GM19397 (cell line): Measurements from ENCODE around the gene CCDC9B.

Experiments
- ATAC-seq: cut with Tn5 transposase; IDR thresholded peaks from one replicate; pipeline ENCODE4 v1.9.1; 2021; ENCODE audit warnings: mild to moderate bottlenecking, moderate library complexity; ENCODE audit not compliant: unreplicated experiment

The CCDC9B gene

GRCh38 chr15:40365624-40366456, 25.1 kb upstream of the CCDC9B start:
- no peak for ATAC-seq

DNA sequence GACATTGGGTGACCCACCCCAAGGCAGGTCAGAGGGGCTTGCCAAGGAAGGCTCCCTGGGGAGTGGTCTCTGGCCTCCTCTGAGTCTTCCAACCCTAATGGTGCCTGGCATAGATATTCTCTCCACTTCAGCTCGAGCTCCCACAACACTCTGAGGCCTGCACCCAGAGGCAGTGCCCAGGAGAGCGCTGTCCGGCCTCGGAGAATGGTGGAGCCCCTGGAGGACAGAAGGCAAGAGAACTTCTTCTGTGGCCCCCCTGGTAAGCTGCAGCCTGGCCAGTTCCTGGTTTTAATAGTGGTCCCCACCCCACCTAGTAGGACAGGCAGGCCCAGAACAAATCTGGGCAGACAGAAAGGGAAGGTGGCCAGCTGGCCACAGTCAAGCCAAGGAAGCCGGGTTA, 24.3 kb upstream of the CCDC9B start:
- no peak for ATAC-seq

DNA sequence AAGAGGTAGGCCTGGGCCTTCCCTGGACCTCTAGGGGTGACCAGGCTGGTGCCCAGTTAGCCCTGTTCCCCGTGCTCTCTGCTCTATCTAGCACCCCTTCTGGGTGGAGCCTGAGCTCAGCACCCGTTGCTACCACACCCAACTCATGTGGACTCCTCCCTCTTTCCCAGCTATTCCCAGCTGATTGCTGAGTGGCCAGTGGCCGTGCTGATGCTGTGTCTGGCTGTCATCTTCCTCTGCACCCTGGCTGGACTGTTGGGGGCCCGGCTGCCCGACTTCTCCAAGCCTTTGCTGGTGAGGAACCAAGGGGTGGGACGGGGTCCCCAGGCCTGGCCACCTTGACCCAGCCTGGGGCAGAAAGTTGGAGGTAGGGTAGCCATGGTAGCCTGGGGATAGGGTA, 23.5 kb upstream of the CCDC9B start:
- no peak for ATAC-seq

DNA sequence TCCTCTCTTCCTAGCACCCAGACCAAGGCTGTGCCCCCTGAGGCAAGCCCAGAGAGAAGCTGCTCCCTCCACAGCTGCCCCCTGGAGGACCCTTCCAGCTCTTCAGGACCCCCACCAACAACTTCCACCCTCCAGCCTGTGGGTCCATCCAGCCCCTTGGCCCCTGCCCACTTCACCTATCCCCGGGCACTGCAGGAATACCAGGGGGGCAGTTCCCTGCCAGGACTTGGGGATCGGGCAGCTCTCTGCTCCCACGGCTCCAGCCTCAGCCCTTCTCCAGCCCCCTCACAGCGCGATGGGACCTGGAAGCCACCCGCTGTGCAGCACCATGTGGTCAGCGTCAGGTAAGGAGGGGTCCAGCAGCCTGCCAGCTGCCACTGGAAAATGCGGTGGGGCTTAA, 22.9 kb upstream of the CCDC9B start:
- no peak for ATAC-seq

- ATAC-seq: no peak
These were observed 20.9 kb upstream of the CCDC9B start for GRCh38 chr15:40361640-40362039.

DNA sequence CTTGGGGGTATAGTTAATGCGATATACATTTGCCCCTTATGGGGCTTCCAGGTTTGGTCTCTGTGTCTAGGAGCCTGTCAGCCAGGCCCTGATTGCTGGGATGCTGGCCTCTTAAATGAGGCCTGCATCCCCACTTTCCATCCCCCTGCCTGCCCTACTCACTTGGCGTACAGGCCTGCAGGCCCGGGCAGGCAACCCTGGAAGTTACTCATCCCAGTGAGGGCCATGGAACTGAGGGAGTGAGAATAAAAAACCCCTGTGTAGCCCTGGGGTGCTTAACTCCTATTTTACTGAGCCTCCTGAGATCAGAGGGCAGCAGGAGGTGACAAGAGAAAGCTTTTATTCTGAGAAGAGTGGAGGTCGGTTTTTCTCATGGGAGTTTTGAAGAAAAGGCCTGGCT, 19.3 kb upstream of the CCDC9B start:
- no peak for ATAC-seq

DNA sequence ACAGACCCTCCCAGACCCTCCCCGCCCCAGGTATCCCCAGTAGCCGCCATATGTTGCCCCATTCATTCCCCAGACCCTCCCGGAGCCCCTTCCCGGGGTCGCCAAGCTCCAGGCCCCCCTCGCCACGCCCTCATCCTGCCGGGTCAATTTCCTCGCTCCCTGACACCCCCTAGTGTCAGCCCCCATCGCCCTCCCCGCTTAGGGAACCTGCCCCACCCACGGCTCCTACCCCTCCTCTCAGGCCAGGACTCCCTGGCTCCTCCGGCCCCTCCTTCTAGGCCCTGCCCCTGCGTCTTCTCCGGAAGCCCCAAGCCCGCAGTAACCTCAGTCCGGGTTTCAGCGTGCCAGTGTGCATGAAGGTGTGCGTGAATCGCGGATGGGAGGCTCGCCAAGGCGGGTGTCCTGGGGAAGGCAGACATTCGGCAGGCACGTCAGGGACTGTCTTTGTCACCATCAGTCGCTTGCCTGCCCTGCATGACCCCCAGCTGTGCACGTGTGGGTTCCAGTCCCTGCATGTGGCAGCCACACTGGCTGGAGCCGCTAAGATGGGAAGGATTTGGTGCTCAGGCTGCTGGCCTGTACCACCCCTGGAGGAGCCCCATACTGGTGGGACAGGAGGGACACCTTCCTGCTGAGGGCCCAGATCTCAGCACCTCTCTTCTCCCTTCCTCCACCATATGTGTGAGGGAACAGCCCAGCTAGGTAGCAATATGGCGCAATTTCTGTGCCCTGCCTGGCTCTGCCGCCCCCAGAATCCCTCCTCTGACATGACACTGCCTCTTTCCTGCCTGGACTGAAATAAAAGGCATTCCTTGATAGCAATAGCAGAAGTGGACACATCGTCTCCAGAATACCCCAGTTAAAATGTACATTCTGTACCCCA, 18.0 kb upstream of the CCDC9B start:
- peak; percentile 9 for ATAC-seq

DNA sequence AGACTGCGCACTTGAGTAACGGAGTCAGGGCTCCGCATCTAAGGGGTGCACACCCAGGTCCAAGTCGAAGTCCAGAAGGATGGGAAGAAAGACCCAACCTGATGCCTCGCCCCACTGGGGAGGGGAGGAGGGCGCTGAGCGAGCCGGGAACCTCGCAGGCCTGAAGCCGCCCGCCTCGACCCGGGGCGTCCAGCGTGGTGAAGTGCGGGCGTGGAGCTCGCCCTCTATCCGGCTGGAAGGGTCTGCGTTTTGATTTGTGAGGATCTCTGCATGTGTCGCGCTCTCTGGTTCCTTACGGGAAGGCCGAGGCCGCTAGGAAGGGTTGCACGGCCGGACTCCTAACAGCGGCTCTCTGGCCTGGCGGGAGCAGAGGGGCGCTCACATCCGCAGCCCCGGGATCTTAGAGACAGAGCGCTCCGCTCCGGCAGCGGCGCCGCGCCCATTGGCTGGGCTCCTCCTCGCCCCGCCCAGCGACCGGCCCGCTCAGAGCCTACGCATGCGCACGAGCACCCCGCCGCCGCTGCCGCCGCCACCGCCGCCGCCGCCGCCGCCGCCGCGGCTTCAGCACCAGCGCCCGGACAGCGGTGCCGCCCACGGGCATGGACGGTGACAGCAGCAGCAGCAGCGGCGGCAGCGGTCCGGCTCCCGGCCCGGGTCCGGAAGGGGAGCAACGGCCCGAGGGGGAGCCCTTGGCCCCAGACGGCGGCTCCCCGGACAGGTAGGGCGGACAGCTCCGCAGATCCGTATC, 17.2 kb upstream of the CCDC9B start, which contains the start of gene DISP2:
Gene DISP2, plus strand, starts transcription at position 497 of the 748 bp plus-strand sequence. Its CDS starts 103 bp downstream, at position 600.
- peak; percentile 87 for ATAC-seq

- no peak for ATAC-seq
These were observed 16.5 kb upstream of the CCDC9B start for GRCh38 chr15:40357246-40357645.

DNA sequence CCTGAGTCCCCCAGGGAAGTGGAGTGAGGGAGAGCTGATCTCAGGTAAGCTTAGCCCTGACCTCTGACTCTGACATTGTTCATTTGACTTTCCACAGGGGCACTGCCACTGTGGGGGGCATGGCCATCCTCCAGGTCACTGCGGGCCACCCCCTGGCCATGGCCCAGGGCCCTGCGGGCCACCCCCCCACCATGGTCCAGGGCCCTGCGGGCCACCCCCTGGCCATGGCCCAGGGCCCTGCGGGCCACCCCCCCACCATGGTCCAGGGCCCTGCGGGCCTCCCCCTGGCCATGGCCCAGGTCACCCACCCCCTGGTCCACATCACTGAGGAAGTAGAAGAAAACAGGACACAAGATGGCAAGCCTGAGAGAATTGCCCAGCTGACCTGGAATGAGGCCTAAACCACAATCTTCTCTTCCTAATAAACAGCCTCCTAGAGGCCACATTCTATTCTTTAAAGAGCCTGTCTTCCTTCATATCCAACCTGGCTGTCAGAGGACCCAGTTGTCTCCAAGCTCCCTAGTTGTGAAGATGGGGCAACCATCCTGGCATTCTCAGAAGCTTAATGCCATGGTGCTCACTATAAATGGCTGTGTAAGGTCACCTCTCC, 15.3 kb upstream of the CCDC9B start:
- no peak for ATAC-seq

- ATAC-seq: no peak
These were observed 13.9 kb upstream of the CCDC9B start for GRCh38 chr15:40354408-40355171.

DNA sequence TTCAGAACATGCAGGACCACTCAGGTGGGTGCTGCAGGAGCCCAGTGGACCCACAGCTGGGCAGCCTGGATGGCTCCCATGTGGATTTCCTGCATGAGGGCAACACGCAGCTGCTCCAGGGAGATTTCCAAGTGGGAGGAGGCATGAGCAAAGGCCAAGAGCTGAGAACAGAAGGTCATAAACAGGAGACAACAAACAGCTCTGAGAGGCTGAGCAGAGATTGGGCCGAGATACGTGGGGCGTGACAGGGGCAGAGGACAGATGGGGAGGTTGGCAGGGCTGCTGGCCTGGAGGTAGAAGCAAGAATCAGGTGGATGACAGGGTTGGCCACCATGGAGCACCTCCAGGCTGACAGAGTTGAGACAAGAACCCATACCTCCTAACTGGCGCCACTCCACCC, 13.0 kb upstream of the CCDC9B start:
- ATAC-seq: no peak

GRCh38 chr15:40352281-40352901, 11.7 kb upstream of the CCDC9B start:
- no peak for ATAC-seq

DNA sequence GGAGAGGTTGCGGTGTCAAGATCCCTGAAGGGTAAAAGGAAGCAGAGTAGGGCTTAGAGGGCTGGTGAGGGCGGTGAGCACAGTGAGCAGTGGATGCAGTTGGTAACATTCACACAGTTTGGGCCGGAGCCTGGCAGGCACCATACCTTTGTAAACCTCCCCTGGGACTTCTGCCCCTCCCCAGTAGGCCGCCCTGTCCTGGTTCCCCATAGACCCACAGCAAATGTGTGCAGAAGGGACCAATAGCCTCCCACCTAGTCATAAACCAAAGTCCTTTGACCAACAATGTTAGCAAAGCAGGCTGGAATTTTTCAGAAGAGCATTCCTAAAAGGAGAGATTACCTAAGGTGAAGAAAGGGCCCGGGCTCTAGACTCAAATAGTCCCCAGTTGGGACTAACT, 8.4 kb upstream of the CCDC9B start:
- no peak for ATAC-seq

- no peak for ATAC-seq
These were observed 7.7 kb upstream of the CCDC9B start for GRCh38 chr15:40348474-40348870.

GRCh38 chr15:40347559-40348473, 7.1 kb upstream of the CCDC9B start:
- ATAC-seq: no peak

DNA sequence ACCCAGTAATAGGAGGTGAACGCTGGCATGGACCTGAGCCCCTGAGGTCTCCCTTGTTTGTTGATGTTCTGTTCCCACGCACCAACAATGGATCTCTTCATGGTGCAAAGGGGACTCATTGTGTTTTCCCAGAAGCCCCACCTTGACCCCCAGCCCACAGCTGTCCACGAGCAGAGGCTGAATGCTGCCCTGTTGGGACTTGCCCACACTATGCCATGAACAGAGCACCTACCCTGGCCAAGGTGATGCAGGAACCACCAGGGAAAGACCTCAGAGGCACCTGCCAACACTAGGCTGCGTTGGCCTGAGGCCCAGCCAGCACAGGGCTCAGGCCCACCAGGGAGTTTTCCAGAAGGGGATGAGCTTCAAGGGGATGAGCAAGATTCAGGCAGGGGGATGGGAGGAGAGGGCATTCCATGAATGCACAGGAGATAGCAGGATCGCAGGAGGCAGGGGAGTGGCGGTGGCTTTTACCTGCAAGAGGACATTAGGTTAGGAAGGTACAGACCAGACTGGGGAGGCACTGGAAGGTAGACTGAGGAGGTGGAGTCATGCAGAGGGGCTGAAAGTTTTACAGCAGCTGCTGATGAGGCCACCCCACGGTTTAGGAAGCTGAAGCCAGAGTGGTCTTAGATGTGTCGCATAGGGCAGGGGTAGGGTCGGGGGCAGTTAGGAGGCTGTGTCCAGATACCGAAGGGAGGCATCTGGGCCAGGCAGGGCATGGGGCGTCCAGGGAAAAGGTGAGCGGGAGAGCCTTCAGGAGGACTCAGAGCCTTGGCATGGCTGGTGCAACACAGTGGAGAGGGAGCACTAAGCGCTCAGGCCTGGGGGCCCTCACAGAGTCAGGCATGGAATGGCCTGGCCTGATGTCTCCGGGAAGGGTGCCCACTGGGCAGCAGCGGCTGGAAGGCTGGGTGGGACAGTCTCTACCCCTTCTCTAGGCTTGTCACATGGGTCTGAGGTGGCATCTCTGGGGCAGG, 6.1 kb upstream of the CCDC9B start:
- no peak for ATAC-seq
